Measurements from ENCODE around the gene CD8A.

The CD8A gene

DNA sequence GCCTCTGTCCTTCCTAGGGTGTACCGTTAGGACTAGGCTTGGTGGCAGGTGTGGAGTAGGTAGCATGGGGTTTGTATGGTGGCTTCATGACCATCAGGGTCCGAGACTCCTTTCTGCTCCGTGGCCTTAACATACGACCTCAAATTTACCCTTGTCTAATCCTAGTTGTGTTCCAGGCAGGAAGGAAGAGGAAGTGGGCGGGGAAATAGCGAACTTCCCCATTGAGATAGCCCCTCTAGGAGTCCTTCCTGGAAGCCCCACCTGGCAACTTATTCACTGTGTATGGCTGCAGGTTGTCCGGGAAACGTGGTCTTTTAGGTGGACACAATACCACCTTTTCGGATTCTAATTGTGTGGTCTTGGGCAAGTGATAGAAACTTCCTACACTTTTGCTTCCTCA is 9.3 kb downstream of the CD8A start:
- TF ChIP-seq, protein P1, sequence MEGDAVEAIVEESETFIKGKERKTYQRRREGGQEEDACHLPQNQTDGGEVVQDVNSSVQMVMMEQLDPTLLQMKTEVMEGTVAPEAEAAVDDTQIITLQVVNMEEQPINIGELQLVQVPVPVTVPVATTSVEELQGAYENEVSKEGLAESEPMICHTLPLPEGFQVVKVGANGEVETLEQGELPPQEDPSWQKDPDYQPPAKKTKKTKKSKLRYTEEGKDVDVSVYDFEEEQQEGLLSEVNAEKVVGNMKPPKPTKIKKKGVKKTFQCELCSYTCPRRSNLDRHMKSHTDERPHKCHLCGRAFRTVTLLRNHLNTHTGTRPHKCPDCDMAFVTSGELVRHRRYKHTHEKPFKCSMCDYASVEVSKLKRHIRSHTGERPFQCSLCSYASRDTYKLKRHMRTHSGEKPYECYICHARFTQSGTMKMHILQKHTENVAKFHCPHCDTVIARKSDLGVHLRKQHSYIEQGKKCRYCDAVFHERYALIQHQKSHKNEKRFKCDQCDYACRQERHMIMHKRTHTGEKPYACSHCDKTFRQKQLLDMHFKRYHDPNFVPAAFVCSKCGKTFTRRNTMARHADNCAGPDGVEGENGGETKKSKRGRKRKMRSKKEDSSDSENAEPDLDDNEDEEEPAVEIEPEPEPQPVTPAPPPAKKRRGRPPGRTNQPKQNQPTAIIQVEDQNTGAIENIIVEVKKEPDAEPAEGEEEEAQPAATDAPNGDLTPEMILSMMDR (IDR thresholded peaks at IDR 0.05; ENCODE audit: extremely low read depth, missing control alignments): no peak
- no peak for DNase-seq (ENCODE audit: low spot score)

DNA sequence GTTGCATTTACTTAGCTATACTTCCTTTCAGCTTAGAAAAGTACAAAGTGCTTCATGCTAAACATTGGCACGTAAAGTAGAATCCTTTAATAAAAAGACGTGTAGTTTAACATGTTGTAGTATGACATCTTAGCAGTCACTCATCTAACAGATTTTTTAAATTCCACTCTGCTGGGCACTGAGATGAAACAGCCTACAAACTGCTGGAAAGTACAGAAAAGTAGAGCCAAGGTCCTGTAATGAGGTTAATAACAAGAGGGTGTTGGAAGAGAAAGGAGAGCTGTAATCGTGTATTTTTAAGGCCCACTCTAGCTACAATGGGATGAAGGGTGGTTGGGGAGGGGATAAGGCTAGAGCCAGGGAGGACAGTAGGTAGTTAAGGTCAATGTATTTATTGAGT is 10.7 kb downstream of the CD8A start:
- no peak for DNase-seq (ENCODE audit: low spot score)
- TF ChIP-seq, protein P1 (IDR thresholded peaks at IDR 0.05; ENCODE audit: extremely low read depth, missing control alignments): no peak

DNA sequence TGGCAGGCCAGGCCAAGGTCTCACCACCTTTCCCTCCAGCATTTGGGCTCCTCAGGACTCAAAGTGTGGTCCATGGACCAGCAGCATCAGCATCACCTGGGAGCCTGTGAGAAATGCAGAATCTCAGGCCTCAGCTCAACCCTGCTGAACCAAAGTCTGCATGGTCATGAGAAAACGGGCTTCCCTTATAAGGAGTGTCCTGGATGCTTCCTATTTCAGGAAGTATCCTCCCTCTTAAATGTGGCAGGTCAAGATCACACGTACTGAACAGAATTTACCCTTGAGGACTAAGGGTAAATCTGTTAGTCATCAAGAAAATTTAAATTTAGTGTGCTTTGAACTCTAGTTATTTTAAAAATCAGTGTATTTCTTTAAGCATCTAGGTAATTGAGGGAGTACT is 11.8 kb downstream of the CD8A start:
- TF ChIP-seq, protein P1 (IDR thresholded peaks at IDR 0.05; ENCODE audit: extremely low read depth, missing control alignments): no peak

DNA sequence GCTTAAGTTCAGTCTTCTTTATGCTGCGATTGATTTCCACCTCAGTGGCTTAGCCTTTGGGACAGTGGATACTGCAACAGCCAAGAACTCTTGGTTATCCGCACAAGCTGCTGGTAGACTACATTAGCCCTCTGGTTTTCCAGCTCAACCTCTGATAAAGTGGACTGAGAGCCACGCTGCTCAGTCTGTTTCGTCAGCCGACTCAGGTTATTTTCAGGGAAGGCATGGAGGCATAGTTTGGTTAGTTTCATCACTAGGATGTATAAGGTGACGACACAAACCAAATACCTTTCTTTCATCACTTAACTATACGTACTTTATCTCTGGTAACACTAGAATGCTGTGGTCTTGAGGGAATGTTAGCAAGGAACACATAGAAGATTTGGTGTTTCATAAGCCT is 14.2 kb downstream of the CD8A start:
- no peak for DNase-seq (ENCODE audit: low spot score)
- TF ChIP-seq, protein P1 (IDR thresholded peaks at IDR 0.05; ENCODE audit: extremely low read depth, missing control alignments): no peak

More for the DNA sequence above, 11.8 kb downstream of the CD8A start:
- no peak for DNase-seq (ENCODE audit: low spot score)

DNA sequence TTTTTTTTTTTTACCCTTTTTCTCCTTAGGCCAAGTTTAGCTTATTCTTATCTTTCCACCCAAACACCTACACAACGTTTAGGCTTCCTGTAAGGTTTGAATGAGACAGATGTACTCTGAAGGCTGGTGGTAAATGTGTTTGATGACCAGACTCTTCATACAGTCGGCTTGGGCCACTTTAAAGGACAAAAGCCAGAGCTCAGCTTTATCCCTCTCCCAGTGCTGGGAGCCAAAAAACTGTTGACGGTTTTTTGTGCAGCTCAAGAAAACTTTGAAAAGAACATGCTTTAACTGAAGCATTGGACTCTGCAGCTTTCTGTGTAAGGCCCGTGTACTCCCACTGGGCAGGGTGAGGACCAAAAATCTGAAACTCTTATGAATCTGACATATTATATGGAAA is 15.4 kb downstream of the CD8A start:
- TF ChIP-seq, protein P1 (IDR thresholded peaks at IDR 0.05; ENCODE audit: extremely low read depth, missing control alignments): no peak
- no peak for DNase-seq (ENCODE audit: low spot score)

DNA sequence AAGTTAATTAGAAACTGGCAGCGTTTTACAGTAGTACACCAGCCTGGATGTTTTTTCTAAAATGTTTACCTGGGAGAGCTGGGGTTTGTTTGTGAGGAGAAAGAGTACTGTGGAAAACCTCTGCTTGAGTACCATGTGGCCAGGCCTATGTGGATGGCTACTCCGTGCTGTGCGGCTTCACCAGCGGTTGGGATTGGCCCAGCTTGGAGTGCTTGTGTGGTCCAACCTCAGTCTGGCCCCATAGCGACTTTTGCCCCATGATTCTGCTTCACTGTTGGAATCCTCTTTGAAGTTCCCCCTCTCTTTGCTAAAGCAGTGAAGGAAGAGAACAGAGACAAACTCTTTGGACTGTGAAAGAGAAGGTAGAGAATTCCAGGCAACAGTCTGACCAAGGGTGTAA is 15.9 kb downstream of the CD8A start:
- TF ChIP-seq, protein P1 (IDR thresholded peaks at IDR 0.05; ENCODE audit: extremely low read depth, missing control alignments): no peak
- DNase-seq (ENCODE audit: low spot score): no peak

DNA sequence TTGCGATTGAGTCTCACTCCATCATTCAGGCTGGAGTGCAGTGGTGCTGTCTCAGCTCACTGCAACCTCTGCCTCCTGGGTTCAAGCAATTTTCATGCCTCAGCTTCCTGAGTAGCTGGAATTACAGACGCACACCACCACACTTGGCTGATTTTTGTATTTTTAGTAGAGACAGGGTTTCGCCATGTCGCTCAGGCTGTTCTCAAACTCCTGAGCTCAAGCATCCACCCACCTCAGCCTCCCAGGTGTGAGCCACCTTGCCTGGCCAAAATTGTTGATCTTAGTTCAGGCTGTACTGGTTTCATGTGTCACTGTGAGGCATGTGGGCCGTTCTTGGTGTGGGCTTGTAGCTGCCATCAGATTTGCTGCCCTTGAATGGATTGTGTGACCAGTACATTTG is 18.1 kb downstream of the CD8A start:
- TF ChIP-seq, protein P1 (IDR thresholded peaks at IDR 0.05; ENCODE audit: extremely low read depth, missing control alignments): no peak
- no peak for DNase-seq (ENCODE audit: low spot score)
